ENCODE results near the gene NAA25.
A peak's percentile ranks its signal among the peaks of the same experiment; 100 is the strongest.

Gene NAA25

GRCh38 chr12:111991535-111991934, 117.0 kb downstream of the NAA25 start:
- no peak for DNase-seq
- no peaks in the 10 kb centered on the region for H3K27me3 ChIP-seq (ENCODE audit: insufficient read depth, low read length)
- no peak overlapping the region for H2BK12ac ChIP-seq (ENCODE audit: low read length)
- H3K9ac ChIP-seq (ENCODE audit: low read length): no peak overlapping the region
- H3K36me3 ChIP-seq (ENCODE audit: control insufficient read depth in 1 of 2, insufficient read depth in 2 of 2, low read length in 2 of 2): no peaks in the 10 kb centered on the region
- no peak overlapping the region for H4K8ac ChIP-seq (ENCODE audit: low read depth, low read length)
- no peak overlapping the region for H3K23ac ChIP-seq (ENCODE audit: low read length)
- no peak overlapping the region for H3K14ac ChIP-seq (ENCODE audit: low read length)
- no peak overlapping the region for H4K91ac ChIP-seq (ENCODE audit: low read depth, low read length)
- no peaks in the 10 kb centered on the region for H3K79me1 ChIP-seq (ENCODE audit: low read length)
- H2AFZ ChIP-seq (ENCODE audit: insufficient read depth, low read length, poor library complexity): no peak overlapping the region
- no peaks in the 10 kb centered on the region for H3K9me3 ChIP-seq (ENCODE audit: insufficient read depth, low read depth, low read length)
- H3K79me2 ChIP-seq (ENCODE audit: control insufficient read depth, insufficient read depth, low read length, poor library complexity): no peaks in the 10 kb centered on the region
- H2BK120ac ChIP-seq (ENCODE audit: insufficient read depth, low read length, poor library complexity): no peak overlapping the region
- H3K4me1 ChIP-seq (ENCODE audit: control insufficient read depth in 1 of 2, insufficient read depth in 2 of 2, low read length in 2 of 2): peaks cover 0 to 4% of the 10 kb centered on the region in 2 experiments
- H3K4ac ChIP-seq (ENCODE audit: low read depth, low read length): no peak overlapping the region
- no peak overlapping the region for H3K18ac ChIP-seq (ENCODE audit: low read length)
- H3K4me2 ChIP-seq (ENCODE audit: low read length): no peak overlapping the region
- H2BK5ac ChIP-seq (ENCODE audit: low read depth, low read length, poor library complexity): no peak overlapping the region
- no peak overlapping the region for H3K27ac ChIP-seq (ENCODE audit: low read depth, low read length)
- no peak overlapping the region for H4K12ac ChIP-seq (ENCODE audit: low read depth, low read length)
- no peak overlapping the region for H3K4me3 ChIP-seq (ENCODE audit: low read depth, low read length)
- no peak overlapping the region for H2AK5ac ChIP-seq (ENCODE audit: low read length)
- no CpG with 5 or more reads among the region's 2 CpGs for WGBS (ENCODE audit: extremely low coverage, insufficient coverage, insufficient read length)

DNA sequence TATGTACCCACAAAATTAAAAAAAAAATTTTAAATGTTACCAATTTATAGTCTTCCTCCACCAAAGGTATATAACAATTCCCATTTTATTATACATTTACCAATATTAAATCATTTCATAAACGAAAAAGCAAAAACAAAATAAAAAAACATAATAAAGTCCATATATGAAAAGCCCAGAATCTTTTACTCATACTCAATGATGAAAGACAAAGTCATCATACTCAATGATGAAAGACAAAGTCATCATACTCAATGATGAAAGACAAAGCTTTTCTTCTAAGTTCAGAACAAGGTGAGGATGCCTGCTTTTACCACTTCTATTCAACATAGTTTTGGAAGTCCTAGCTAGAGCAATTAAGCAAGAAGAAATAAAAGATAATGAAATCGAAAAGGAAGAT, 123.8 kb downstream of the NAA25 start:
- no peak overlapping the region for H4K12ac ChIP-seq (ENCODE audit: low read depth, low read length)
- no peaks in the 10 kb centered on the region for H3K4me1 ChIP-seq (ENCODE audit: control insufficient read depth in 1 of 2, insufficient read depth in 2 of 2, low read length in 2 of 2)
- DNase-seq: no peak
- H4K8ac ChIP-seq (ENCODE audit: low read depth, low read length): no peak overlapping the region
- no peak overlapping the region for H3K18ac ChIP-seq (ENCODE audit: low read length)
- no peak overlapping the region for H3K4me3 ChIP-seq (ENCODE audit: low read depth, low read length)
- no peak overlapping the region for H2AK5ac ChIP-seq (ENCODE audit: low read length)
- H3K36me3 ChIP-seq (ENCODE audit: control insufficient read depth in 1 of 2, insufficient read depth in 2 of 2, low read length in 2 of 2): no peaks in the 10 kb centered on the region
- no peak overlapping the region for H3K9ac ChIP-seq (ENCODE audit: low read length)
- H3K27ac ChIP-seq (ENCODE audit: low read depth, low read length): no peak overlapping the region
- H3K79me1 ChIP-seq (ENCODE audit: low read length): no peaks in the 10 kb centered on the region
- H3K23ac ChIP-seq (ENCODE audit: low read length): no peak overlapping the region
- 100% methylated on average over 1 of the region's 2 CpGs for WGBS (ENCODE audit: extremely low coverage, insufficient coverage, insufficient read length)
- H3K9me3 ChIP-seq (ENCODE audit: insufficient read depth, low read depth, low read length): no peaks in the 10 kb centered on the region
- no peaks in the 10 kb centered on the region for H3K27me3 ChIP-seq (ENCODE audit: insufficient read depth, low read length)
- no peak overlapping the region for H2BK120ac ChIP-seq (ENCODE audit: insufficient read depth, low read length, poor library complexity)
- H3K79me2 ChIP-seq (ENCODE audit: control insufficient read depth, insufficient read depth, low read length, poor library complexity): no peaks in the 10 kb centered on the region
- no peak overlapping the region for H3K14ac ChIP-seq (ENCODE audit: low read length)
- H2BK12ac ChIP-seq (ENCODE audit: low read length): no peak overlapping the region
- H3K4me2 ChIP-seq (ENCODE audit: low read length): no peak overlapping the region
- no peak overlapping the region for H4K91ac ChIP-seq (ENCODE audit: low read depth, low read length)
- no peak overlapping the region for H3K4ac ChIP-seq (ENCODE audit: low read depth, low read length)
- no peak overlapping the region for H2AFZ ChIP-seq (ENCODE audit: insufficient read depth, low read length, poor library complexity)
- H2BK5ac ChIP-seq (ENCODE audit: low read depth, low read length, poor library complexity): no peak overlapping the region

DNA sequence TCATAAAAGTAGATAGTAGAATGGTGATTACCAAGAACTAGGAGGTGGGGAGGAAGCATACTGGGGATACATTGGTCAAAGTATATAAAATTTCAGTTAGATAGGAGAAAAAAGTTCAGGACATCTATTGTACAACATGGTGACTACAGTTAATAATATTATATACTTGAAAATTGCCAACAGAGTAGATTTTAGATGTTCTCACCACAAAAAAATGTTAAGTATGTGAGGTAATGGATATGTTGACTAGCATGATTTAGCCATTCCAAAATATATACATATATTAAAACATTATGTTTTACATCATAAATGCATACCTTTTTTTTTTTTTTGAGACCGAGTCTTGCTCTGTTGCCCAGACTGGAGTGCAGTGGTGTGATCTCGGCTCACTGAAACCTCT, 126.6 kb downstream of the NAA25 start:
- H3K18ac ChIP-seq (ENCODE audit: low read length): no peak overlapping the region
- no peak overlapping the region for H2BK5ac ChIP-seq (ENCODE audit: low read depth, low read length, poor library complexity)
- H3K9me3 ChIP-seq (ENCODE audit: insufficient read depth, low read depth, low read length): no peaks in the 10 kb centered on the region
- no peak overlapping the region for H4K91ac ChIP-seq (ENCODE audit: low read depth, low read length)
- DNase-seq: peak in 1 of 2 donors; percentile 6
- H3K4me2 ChIP-seq (ENCODE audit: low read length): no peak overlapping the region
- no peaks in the 10 kb centered on the region for H3K79me1 ChIP-seq (ENCODE audit: low read length)
- H3K79me2 ChIP-seq (ENCODE audit: control insufficient read depth, insufficient read depth, low read length, poor library complexity): no peaks in the 10 kb centered on the region
- no peak overlapping the region for H2AFZ ChIP-seq (ENCODE audit: insufficient read depth, low read length, poor library complexity)
- no peaks in the 10 kb centered on the region for H3K4me1 ChIP-seq (ENCODE audit: control insufficient read depth in 1 of 2, insufficient read depth in 2 of 2, low read length in 2 of 2)
- H3K4me3 ChIP-seq (ENCODE audit: low read depth, low read length): no peak overlapping the region
- H4K12ac ChIP-seq (ENCODE audit: low read depth, low read length): no peak overlapping the region
- no CpG with 5 or more reads among the region's 2 CpGs for WGBS (ENCODE audit: extremely low coverage, insufficient coverage, insufficient read length)
- H3K9ac ChIP-seq (ENCODE audit: low read length): no peak overlapping the region
- no peak overlapping the region for H3K4ac ChIP-seq (ENCODE audit: low read depth, low read length)
- no peak overlapping the region for H3K27ac ChIP-seq (ENCODE audit: low read depth, low read length)
- no peak overlapping the region for H2BK120ac ChIP-seq (ENCODE audit: insufficient read depth, low read length, poor library complexity)
- H3K36me3 ChIP-seq (ENCODE audit: control insufficient read depth in 1 of 2, insufficient read depth in 2 of 2, low read length in 2 of 2): no peaks in the 10 kb centered on the region
- no peaks in the 10 kb centered on the region for H3K27me3 ChIP-seq (ENCODE audit: insufficient read depth, low read length)
- no peak overlapping the region for H3K23ac ChIP-seq (ENCODE audit: low read length)
- H3K14ac ChIP-seq (ENCODE audit: low read length): no peak overlapping the region
- no peak overlapping the region for H2BK12ac ChIP-seq (ENCODE audit: low read length)
- H2AK5ac ChIP-seq (ENCODE audit: low read length): no peak overlapping the region
- no peak overlapping the region for H4K8ac ChIP-seq (ENCODE audit: low read depth, low read length)

- no peak overlapping the region for H3K18ac ChIP-seq (ENCODE audit: low read length)
- no peak overlapping the region for H4K12ac ChIP-seq (ENCODE audit: low read depth, low read length)
- no peaks in the 10 kb centered on the region for H3K79me2 ChIP-seq (ENCODE audit: control insufficient read depth, insufficient read depth, low read length, poor library complexity)
- no peak overlapping the region for H3K4me2 ChIP-seq (ENCODE audit: low read length)
- no peak overlapping the region for H3K27ac ChIP-seq (ENCODE audit: low read depth, low read length)
- H3K4me3 ChIP-seq (ENCODE audit: low read depth, low read length): no peak overlapping the region
- DNase-seq: no peak
- no peak overlapping the region for H3K4ac ChIP-seq (ENCODE audit: low read depth, low read length)
- WGBS (ENCODE audit: extremely low coverage, insufficient coverage, insufficient read length): no CpG with 5 or more reads among the region's 5 CpGs
- H2BK120ac ChIP-seq (ENCODE audit: insufficient read depth, low read length, poor library complexity): no peak overlapping the region
- H3K4me1 ChIP-seq (ENCODE audit: control insufficient read depth in 1 of 2, insufficient read depth in 2 of 2, low read length in 2 of 2): no peaks in the 10 kb centered on the region
- no peak overlapping the region for H2AK5ac ChIP-seq (ENCODE audit: low read length)
- H3K27me3 ChIP-seq (ENCODE audit: insufficient read depth, low read length): no peaks in the 10 kb centered on the region
- no peaks in the 10 kb centered on the region for H3K36me3 ChIP-seq (ENCODE audit: control insufficient read depth in 1 of 2, insufficient read depth in 2 of 2, low read length in 2 of 2)
- H3K14ac ChIP-seq (ENCODE audit: low read length): no peak overlapping the region
- no peak overlapping the region for H3K23ac ChIP-seq (ENCODE audit: low read length)
- H3K9me3 ChIP-seq (ENCODE audit: insufficient read depth, low read depth, low read length): no peaks in the 10 kb centered on the region
- H3K9ac ChIP-seq (ENCODE audit: low read length): no peak overlapping the region
- no peak overlapping the region for H2BK5ac ChIP-seq (ENCODE audit: low read depth, low read length, poor library complexity)
- no peaks in the 10 kb centered on the region for H3K79me1 ChIP-seq (ENCODE audit: low read length)
- H2AFZ ChIP-seq (ENCODE audit: insufficient read depth, low read length, poor library complexity): no peak overlapping the region
- no peak overlapping the region for H4K8ac ChIP-seq (ENCODE audit: low read depth, low read length)
- H4K91ac ChIP-seq (ENCODE audit: low read depth, low read length): no peak overlapping the region
- H2BK12ac ChIP-seq (ENCODE audit: low read length): no peak overlapping the region
Measured at GRCh38 chr12:111980598-111980997, 128.0 kb downstream of the NAA25 start.
